Stimulated activated CD4-positive, alpha-beta T cell treated with anti-CD3 and anti-CD28 coated beads, Interleukin-2, amount 100 ng/mL, for 48 hours (primary cell): ENCODE results near the gene CENPF.
"Not testable (repeated sequence)": the region's sequence is repeated elsewhere in the genome, so short reads cannot be mapped to it uniquely, and the experiment has no call there.

ENCODE experiments used
- DNase-seq, 2 donors: peaks; one replicate each; pipeline ENCODE4 v3.0.0-alpha.2; 2020

Gene CENPF

GRCh38 chr1:214584805-214585766 lies 17.9 kb upstream of the CENPF start:
- DNase-seq = no peak

- no peak for DNase-seq
These were observed 16.4 kb upstream of the CENPF start for GRCh38 chr1:214586621-214587020.

- no peak for DNase-seq
These were observed 15.8 kb upstream of the CENPF start for GRCh38 chr1:214587165-214587564.

GRCh38 chr1:214588963-214589597 lies 13.9 kb upstream of the CENPF start:
- DNase-seq = no peak

- DNase-seq = no peak
These were observed 12.3 kb upstream of the CENPF start for GRCh38 chr1:214590696-214591095.

GRCh38 chr1:214591918-214592317 lies 11.1 kb upstream of the CENPF start:
- DNase-seq = not testable (repeated sequence)

- no peak for DNase-seq
These were observed 9.8 kb upstream of the CENPF start for GRCh38 chr1:214593158-214593557.

GRCh38 chr1:214603819-214604252 lies 841 bp downstream of the CENPF start:
- DNase-seq = no peak

GRCh38 chr1:214604523-214604922 lies 1.5 kb downstream of the CENPF start:
- DNase-seq = no peak

GRCh38 chr1:214605484-214605883 lies 2.5 kb downstream of the CENPF start:
- DNase-seq = not testable (repeated sequence)

GRCh38 chr1:214605933-214606925 lies 3.2 kb downstream of the CENPF start:
- not testable (repeated sequence) for DNase-seq

- DNase-seq = not testable (repeated sequence)
These were observed 4.7 kb downstream of the CENPF start for GRCh38 chr1:214607492-214608215.

GRCh38 chr1:214608216-214608783 lies 5.3 kb downstream of the CENPF start:
- not testable (repeated sequence) for DNase-seq

- DNase-seq = not testable (repeated sequence)
These were observed 5.8 kb downstream of the CENPF start for GRCh38 chr1:214608817-214609216.

- DNase-seq = no peak
These were observed 6.7 kb downstream of the CENPF start for GRCh38 chr1:214609692-214610091.

GRCh38 chr1:214610136-214610535 lies 7.1 kb downstream of the CENPF start:
- DNase-seq = not testable (repeated sequence)

- DNase-seq = no peak
These were observed 12.1 kb downstream of the CENPF start for GRCh38 chr1:214615109-214615508.

- no peak for DNase-seq
These were observed 12.9 kb downstream of the CENPF start for GRCh38 chr1:214615871-214616270.

GRCh38 chr1:214617246-214617645 lies 14.3 kb downstream of the CENPF start:
- no peak for DNase-seq

GRCh38 chr1:214617843-214618242 lies 14.8 kb downstream of the CENPF start:
- no peak for DNase-seq

GRCh38 chr1:214621236-214621635 lies 18.2 kb downstream of the CENPF start:
- DNase-seq = no peak

- no peak for DNase-seq
These were observed 20.4 kb downstream of the CENPF start for GRCh38 chr1:214623430-214623829.
